ENCODE data around the gene RRM2.

- no peak for TF ChIP-seq POLR2AphosphoS5 (IDR thresholded peaks at IDR 0.05; ENCODE audit: low read depth)
- TF ChIP-seq CTCF (IDR thresholded peaks at IDR 0.05; ENCODE audit: insufficient read depth, low read length) = no peak
- TF ChIP-seq GABPA (IDR thresholded peaks at IDR 0.05; ENCODE audit: low read depth) = no peak
- no peak for TF ChIP-seq SPI1 (IDR thresholded peaks at IDR 0.05; ENCODE audit: borderline replicate concordance, low read depth)
- TF ChIP-seq REST (IDR thresholded peaks at IDR 0.05; ENCODE audit: insufficient replicate concordance, low read depth) = no peak
These were observed 37.1 kb downstream of the RRM2 start for GRCh38 chr2:10159581-10160131.
